PFSK-1 (cell line): ENCODE results near the gene ADPGK.

Experiments
- POLR2AphosphoS5 ChIP-seq: IDR thresholded peaks from 2 replicates; pipeline ENCODE4 v1.6.1; 2012; ENCODE audit warnings: low read depth, mild to moderate bottlenecking, control low read depth, low read length, moderate library complexity
- REST ChIP-seq, 2 experiments: IDR thresholded peaks; 2 replicates each; pipeline versions ENCODE4 v1.6.1 to v1.8.0; 2011 to 2012; ENCODE audit warnings: low read depth in 2 of 2, low read length in 2 of 2, control low read depth in 1 of 2, inconsistent platforms in 1 of 2, mild to moderate bottlenecking in 1 of 2, moderate library complexity in 1 of 2; ENCODE audit not compliant: insufficient read depth in 1 of 2
- SIN3A ChIP-seq: IDR thresholded peaks from 2 replicates; pipeline ENCODE4 v1.6.1; 2012; ENCODE audit warnings: mild to moderate bottlenecking, low read length, moderate library complexity, borderline replicate concordance; ENCODE audit not compliant: insufficient read depth
- TAF1 ChIP-seq: IDR thresholded peaks from 2 replicates; pipeline ENCODE4 v1.6.1; 2012; ENCODE audit warnings: low read length, control low read depth, borderline replicate concordance; ENCODE audit not compliant: insufficient read depth

- TF ChIP-seq REST (IDR thresholded peaks at IDR 0.05; ENCODE audit: insufficient read depth in 1 of 2, low read depth in 2 of 2, low read length in 2 of 2) (no peak), TAF1 (no peak), POLR2AphosphoS5 (no peak), SIN3A (no peak)
Observed at GRCh38 chr15:72732086-72732485, 51.5 kb downstream of the ADPGK start.
